ENCODE measurements around the gene PLA2G6.

The PLA2G6 gene

GRCh38 chr22:38108561-38109319, 72.9 kb downstream of the PLA2G6 start:
- no peak for DNase-seq

- DNase-seq = no peak
Observed at GRCh38 chr22:38107692-38108515, 73.7 kb downstream of the PLA2G6 start.

GRCh38 chr22:38106814-38107578, 74.6 kb downstream of the PLA2G6 start:
- no peak for DNase-seq

GRCh38 chr22:38104084-38104483, 77.5 kb downstream of the PLA2G6 start:
- no peak for DNase-seq

- DNase-seq = no peak
Observed at GRCh38 chr22:38103641-38104040, 78.0 kb downstream of the PLA2G6 start.

GRCh38 chr22:38098410-38099249, 83.0 kb downstream of the PLA2G6 start:
- DNase-seq = no peak

- no peak for DNase-seq
Observed at GRCh38 chr22:38097557-38098409, 83.8 kb downstream of the PLA2G6 start.

GRCh38 chr22:38097058-38097457, 84.6 kb downstream of the PLA2G6 start:
- DNase-seq = no peak

- DNase-seq = no peak
Observed at GRCh38 chr22:38089474-38089851, 92.2 kb downstream of the PLA2G6 start.

- no peak for DNase-seq
Observed at GRCh38 chr22:38088629-38089473, 92.8 kb downstream of the PLA2G6 start.

GRCh38 chr22:38087855-38088254, 93.8 kb downstream of the PLA2G6 start:
- DNase-seq = no peak

GRCh38 chr22:38086942-38087341, 94.7 kb downstream of the PLA2G6 start:
- no peak for DNase-seq

GRCh38 chr22:38086001-38086845, 95.4 kb downstream of the PLA2G6 start:
- DNase-seq = no peak

- DNase-seq = no peak
Observed at GRCh38 chr22:38085501-38085900, 96.1 kb downstream of the PLA2G6 start.

- no peak for DNase-seq
Observed at GRCh38 chr22:38085056-38085455, 96.6 kb downstream of the PLA2G6 start.

GRCh38 chr22:38083931-38084631, 97.5 kb downstream of the PLA2G6 start, which contains the start of gene SLC16A8:
Gene SLC16A8, minus strand, starts transcription at chr22:38084184. Its CDS starts 1,311 bp downstream, at chr22:38082873.
- no peak for DNase-seq

GRCh38 chr22:38082986-38083710, 98.5 kb downstream of the PLA2G6 start:
- DNase-seq = no peak
